HFFc6 (cell line): ENCODE results near the gene PSMD3. TPM values are rescaled to one million over a fixed set of nuclear protein-coding genes. Genes with fewer than 3 reads are reported as not detected.
A peak's percentile ranks its signal among the peaks of the same experiment; 100 is the strongest.

ENCODE experiments used
- DNase-seq: peaks from one replicate; pipeline ENCODE4 v3.0.0-alpha.2; 2018
- H3K27ac Mint-ChIP-seq: 2 replicates; pipeline ENCODE4 v1.8.0; 2020; ENCODE audit warnings: mild to moderate bottlenecking, mixed read lengths
- H3K27me3 Mint-ChIP-seq: 2 replicates; pipeline ENCODE4 v1.8.0; 2021; ENCODE audit warnings: mild to moderate bottlenecking, moderate library complexity, mixed read lengths; ENCODE audit not compliant: insufficient read depth
- H3K36me3 Mint-ChIP-seq: 2 replicates; pipeline ENCODE4 v1.8.0; 2021; ENCODE audit warnings: low read depth, mixed read lengths
- H3K4me1 Mint-ChIP-seq: 2 replicates; pipeline ENCODE4 v1.8.0; 2020; ENCODE audit warnings: low read depth, mixed read lengths
- H3K4me3 Mint-ChIP-seq: 2 replicates; pipeline ENCODE4 v1.8.0; 2020; ENCODE audit warnings: mild to moderate bottlenecking, moderate library complexity, mixed read lengths
- H3K9me3 Mint-ChIP-seq: 2 replicates; pipeline ENCODE4 v1.8.0; 2020; ENCODE audit warnings: mild to moderate bottlenecking, mixed read lengths
- total RNA-seq, 6 experiments: library from RNA; stranded (reverse); fragmentation: NEBNext Ultra II Directional; extraction: Animal tissue kit (Norgen Biotek cat#: 25700); gene quantifications; 2 replicates in 1 of 6; 3 replicates in 5 of 6; pipeline ENCODE4 v1.2.3, GENCODE V29; 2021
- TF ChIP-seq, protein P1 (sequence below): fragments of 200-600 bp; sonication (generic); IDR thresholded peaks from 2 replicates; pipeline ENCODE4 v1.5.0; 2021; ENCODE audit warnings: antibody characterized with exemption, mild to moderate bottlenecking

Gene PSMD3
- total RNA-seq, 6 experiments from 2014 or later: 143 to 169 (median 160) TPM

DNA sequence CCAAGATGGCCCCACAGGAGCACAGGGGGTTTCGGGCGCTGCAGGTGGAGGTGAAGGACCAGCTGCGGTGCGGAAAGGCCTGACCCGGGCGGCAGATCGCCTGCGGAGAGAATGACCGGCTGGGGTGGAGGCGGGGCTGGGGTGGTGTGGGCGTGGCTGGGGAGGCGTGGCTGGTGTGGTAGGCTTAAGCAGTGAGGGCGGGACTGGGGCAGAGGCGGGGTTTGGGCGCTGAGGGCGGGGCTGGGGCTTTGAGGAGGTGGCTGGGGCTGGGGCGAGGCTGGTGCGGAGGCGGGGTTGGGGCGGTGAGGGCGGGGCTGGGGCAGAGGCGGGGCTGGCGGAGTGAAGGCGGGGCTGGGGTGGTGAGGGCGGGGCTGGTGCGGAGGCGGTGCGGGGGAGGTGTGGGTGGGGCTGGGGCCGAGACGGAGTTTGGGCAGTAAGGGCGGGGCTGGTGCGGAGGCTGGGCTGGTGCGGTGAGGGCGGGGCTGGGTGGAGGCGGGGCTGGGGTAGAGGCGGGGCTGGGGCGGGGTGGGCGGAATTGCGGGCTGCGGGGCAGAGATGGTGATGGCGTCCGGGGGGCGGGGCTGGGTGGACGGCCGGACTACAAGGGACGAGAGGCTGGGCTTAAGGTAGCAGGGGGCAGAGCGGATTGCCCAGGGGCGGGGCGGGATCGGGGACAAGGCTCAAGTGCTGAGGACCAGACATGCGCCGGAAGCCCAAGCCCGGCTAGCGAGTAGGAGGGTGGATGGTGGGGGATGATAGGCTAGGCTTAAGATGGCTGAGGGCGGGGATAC is 27.7 kb upstream of the PSMD3 start:
- TF ChIP-seq, protein P1, sequence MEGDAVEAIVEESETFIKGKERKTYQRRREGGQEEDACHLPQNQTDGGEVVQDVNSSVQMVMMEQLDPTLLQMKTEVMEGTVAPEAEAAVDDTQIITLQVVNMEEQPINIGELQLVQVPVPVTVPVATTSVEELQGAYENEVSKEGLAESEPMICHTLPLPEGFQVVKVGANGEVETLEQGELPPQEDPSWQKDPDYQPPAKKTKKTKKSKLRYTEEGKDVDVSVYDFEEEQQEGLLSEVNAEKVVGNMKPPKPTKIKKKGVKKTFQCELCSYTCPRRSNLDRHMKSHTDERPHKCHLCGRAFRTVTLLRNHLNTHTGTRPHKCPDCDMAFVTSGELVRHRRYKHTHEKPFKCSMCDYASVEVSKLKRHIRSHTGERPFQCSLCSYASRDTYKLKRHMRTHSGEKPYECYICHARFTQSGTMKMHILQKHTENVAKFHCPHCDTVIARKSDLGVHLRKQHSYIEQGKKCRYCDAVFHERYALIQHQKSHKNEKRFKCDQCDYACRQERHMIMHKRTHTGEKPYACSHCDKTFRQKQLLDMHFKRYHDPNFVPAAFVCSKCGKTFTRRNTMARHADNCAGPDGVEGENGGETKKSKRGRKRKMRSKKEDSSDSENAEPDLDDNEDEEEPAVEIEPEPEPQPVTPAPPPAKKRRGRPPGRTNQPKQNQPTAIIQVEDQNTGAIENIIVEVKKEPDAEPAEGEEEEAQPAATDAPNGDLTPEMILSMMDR: no peak
- H3K4me3 Mint-ChIP-seq: peak overlapping the region; percentile 76
- H3K27me3 Mint-ChIP-seq: peaks cover 4% of the 10 kb centered on the region
- H3K9me3 Mint-ChIP-seq: no peaks in the 10 kb centered on the region
- peaks cover 12% of the 10 kb centered on the region; the same call in 1 of the 2 replicates for H3K4me1 Mint-ChIP-seq
- H3K36me3 Mint-ChIP-seq: no peaks in the 10 kb centered on the region
- DNase-seq: peak; percentile 86
- peak overlapping the region; percentile 61; the same call in 1 of the 2 replicates for H3K27ac Mint-ChIP-seq

DNA sequence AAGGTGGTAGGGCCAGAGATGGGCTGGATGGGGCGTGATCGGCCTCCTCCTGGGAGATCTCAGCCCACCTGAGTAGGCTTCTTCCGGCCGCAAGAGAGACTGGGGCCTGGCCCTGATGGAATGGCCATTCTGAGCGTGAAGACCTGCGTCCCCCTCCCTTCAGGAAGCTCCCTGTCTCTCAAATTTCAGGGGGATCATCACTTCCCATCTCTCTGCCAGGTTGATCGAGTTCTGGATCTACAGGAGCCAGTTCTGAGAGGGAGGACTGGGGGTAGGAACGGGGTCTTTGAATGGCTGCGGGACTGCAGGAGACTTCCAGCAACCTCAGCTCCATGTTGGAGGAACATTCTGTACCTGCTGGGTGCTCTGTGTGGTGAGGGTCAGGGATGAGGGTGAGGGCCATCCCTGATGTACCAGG is 27.1 kb upstream of the PSMD3 start:
- H3K9me3 Mint-ChIP-seq: no peaks in the 10 kb centered on the region
- peak overlapping the region; percentile 61; the same call in 1 of the 2 replicates for H3K27ac Mint-ChIP-seq
- H3K27me3 Mint-ChIP-seq: peaks cover 4% of the 10 kb centered on the region; the same call in 1 of the 2 replicates
- H3K4me1 Mint-ChIP-seq: peaks cover 12% of the 10 kb centered on the region; the same call in 1 of the 2 replicates
- TF ChIP-seq, protein P1: no peak
- H3K4me3 Mint-ChIP-seq: peak overlapping the region; percentile 76
- DNase-seq: no peak
- no peaks in the 10 kb centered on the region for H3K36me3 Mint-ChIP-seq

GRCh38 chr17:39954876-39955275 is 25.7 kb upstream of the PSMD3 start:
- Mint-ChIP-seq H3K27me3 (peaks cover 6% of the 10 kb centered on the region; the same call in 1 of the 2 replicates), H3K27ac (no peak overlapping the region), H3K9me3 (no peaks in the 10 kb centered on the region), H3K36me3 (no peaks in the 10 kb centered on the region), H3K4me3 (no peak overlapping the region), H3K4me1 (peaks cover 20% of the 10 kb centered on the region)
- TF ChIP-seq, protein P1: 0 out of 2 replicates have a peak, but pooled peaks have one; percentile 16
- no peak for DNase-seq

- no peak overlapping the region for H3K4me3 Mint-ChIP-seq
- peaks cover 26% of the 10 kb centered on the region for H3K4me1 Mint-ChIP-seq
- no peak for DNase-seq
- no peaks in the 10 kb centered on the region for H3K9me3 Mint-ChIP-seq
- H3K27me3 Mint-ChIP-seq: peaks cover 8% of the 10 kb centered on the region
- H3K36me3 Mint-ChIP-seq: no peaks in the 10 kb centered on the region
- no peak overlapping the region for H3K27ac Mint-ChIP-seq
- TF ChIP-seq, protein P1: no peak
Observed at GRCh38 chr17:39955726-39956225, 24.8 kb upstream of the PSMD3 start.

GRCh38 chr17:39960524-39961041 is 20.0 kb upstream of the PSMD3 start:
- DNase-seq: no peak
- no peak overlapping the region for H3K27ac Mint-ChIP-seq
- H3K4me3 Mint-ChIP-seq: no peak overlapping the region; the same call in 1 of the 2 replicates
- peaks cover 13% of the 10 kb centered on the region for H3K27me3 Mint-ChIP-seq
- peaks cover 19% of the 10 kb centered on the region for H3K4me1 Mint-ChIP-seq
- TF ChIP-seq, protein P1: no peak
- H3K9me3 Mint-ChIP-seq: no peaks in the 10 kb centered on the region
- H3K36me3 Mint-ChIP-seq: no peaks in the 10 kb centered on the region
